ENCODE data around the gene CYP39A1.

DNA sequence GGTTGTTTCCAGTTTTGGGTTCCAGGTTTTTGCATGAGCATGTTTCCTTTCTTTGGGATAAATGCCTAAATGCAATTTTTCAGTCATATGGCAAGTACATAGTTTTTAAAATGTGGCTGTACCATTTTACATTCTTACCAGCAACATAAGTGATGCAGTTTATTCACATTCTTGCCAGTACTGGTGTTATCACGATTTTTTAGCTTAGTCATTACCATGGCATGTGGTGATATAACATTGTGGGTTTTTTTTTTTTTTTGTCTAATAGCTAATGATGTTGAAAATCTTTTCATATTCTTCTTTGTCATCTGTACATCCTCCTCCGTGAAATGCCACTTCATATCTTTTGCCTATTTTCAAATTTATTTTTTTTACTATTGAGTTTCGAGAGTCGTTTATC is 32.2 kb upstream of the CYP39A1 start:
- TF ChIP-seq, protein P1, sequence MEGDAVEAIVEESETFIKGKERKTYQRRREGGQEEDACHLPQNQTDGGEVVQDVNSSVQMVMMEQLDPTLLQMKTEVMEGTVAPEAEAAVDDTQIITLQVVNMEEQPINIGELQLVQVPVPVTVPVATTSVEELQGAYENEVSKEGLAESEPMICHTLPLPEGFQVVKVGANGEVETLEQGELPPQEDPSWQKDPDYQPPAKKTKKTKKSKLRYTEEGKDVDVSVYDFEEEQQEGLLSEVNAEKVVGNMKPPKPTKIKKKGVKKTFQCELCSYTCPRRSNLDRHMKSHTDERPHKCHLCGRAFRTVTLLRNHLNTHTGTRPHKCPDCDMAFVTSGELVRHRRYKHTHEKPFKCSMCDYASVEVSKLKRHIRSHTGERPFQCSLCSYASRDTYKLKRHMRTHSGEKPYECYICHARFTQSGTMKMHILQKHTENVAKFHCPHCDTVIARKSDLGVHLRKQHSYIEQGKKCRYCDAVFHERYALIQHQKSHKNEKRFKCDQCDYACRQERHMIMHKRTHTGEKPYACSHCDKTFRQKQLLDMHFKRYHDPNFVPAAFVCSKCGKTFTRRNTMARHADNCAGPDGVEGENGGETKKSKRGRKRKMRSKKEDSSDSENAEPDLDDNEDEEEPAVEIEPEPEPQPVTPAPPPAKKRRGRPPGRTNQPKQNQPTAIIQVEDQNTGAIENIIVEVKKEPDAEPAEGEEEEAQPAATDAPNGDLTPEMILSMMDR (conservative IDR thresholded peaks at IDR 0.05; ENCODE audit: low read depth, low read length) = no peak
- no peak for TF ChIP-seq EZH2 (IDR thresholded peaks at IDR 0.05; ENCODE audit: borderline replicate concordance, low read depth, low read length, poor library complexity, severe bottlenecking)
